Measurements from ENCODE around the gene GAREM1.

DNA sequence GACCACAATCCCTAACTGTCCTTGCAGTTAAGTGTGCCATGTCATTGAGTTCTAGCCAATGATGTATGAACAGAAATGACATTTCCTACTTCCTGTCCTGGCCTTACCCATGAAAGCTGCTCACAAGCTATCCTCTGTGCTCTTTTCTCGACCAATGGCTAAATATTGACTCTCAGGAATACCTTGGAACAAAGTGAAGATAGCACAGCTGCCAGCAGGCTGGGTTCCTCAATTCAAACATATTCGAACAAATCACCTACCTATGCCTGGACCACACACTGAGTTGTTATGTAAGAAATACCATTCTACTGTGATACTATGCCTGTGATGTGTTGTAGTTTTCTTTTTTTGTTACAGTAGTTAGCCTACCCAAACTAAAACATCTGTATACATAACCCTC is 65.1 kb downstream of the GAREM1 start:
- TF ChIP-seq, protein P1, sequence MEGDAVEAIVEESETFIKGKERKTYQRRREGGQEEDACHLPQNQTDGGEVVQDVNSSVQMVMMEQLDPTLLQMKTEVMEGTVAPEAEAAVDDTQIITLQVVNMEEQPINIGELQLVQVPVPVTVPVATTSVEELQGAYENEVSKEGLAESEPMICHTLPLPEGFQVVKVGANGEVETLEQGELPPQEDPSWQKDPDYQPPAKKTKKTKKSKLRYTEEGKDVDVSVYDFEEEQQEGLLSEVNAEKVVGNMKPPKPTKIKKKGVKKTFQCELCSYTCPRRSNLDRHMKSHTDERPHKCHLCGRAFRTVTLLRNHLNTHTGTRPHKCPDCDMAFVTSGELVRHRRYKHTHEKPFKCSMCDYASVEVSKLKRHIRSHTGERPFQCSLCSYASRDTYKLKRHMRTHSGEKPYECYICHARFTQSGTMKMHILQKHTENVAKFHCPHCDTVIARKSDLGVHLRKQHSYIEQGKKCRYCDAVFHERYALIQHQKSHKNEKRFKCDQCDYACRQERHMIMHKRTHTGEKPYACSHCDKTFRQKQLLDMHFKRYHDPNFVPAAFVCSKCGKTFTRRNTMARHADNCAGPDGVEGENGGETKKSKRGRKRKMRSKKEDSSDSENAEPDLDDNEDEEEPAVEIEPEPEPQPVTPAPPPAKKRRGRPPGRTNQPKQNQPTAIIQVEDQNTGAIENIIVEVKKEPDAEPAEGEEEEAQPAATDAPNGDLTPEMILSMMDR (IDR thresholded peaks at IDR 0.05) = no peak
- TF ChIP-seq POLR2A (IDR thresholded peaks at IDR 0.05) = no peak
- TF ChIP-seq POLR2AphosphoS5 (IDR thresholded peaks at IDR 0.05) = no peak
